H1 (cell line): ENCODE measurements around the gene GPC2.

ENCODE experiments used
- BRCA1 ChIP-seq: IDR thresholded peaks from 2 replicates; pipeline ENCODE4 v1.6.1; 2012; ENCODE audit warnings: low read depth, low read length, improper control_type of control experiment
- CHD1 ChIP-seq: IDR thresholded peaks from 2 replicates; pipeline ENCODE4 v1.6.1; 2012; ENCODE audit warnings: low read depth, low read length, improper control_type of control experiment
- EZH2 ChIP-seq: fragments of 200-600 bp; sonication (generic); IDR thresholded peaks from 2 replicates; pipeline ENCODE4 v1.7.1; 2012; ENCODE audit warnings: low read depth, mild to moderate bottlenecking, moderate library complexity, low read length, inconsistent platforms; ENCODE audit not compliant: severe bottlenecking
- KDM5A ChIP-seq: fragments of 200-600 bp; IDR thresholded peaks from 2 replicates; pipeline ENCODE4 v1.7.1; 2012; ENCODE audit warnings: mild to moderate bottlenecking, low read length, inconsistent platforms, mixed read lengths
- NANOG ChIP-seq: IDR thresholded peaks from 2 replicates; pipeline ENCODE4 v1.6.1; 2011; ENCODE audit warnings: low read length, low read depth, mild to moderate bottlenecking, inconsistent platforms; ENCODE audit not compliant: insufficient read depth, poor library complexity, severe bottlenecking
- POLR2AphosphoS5 ChIP-seq: IDR thresholded peaks from 2 replicates; pipeline ENCODE4 v1.6.1; 2011; ENCODE audit warnings: low read depth, low read length
- RBBP5 ChIP-seq: IDR thresholded peaks from 2 replicates; pipeline ENCODE4 v1.7.1; 2012; ENCODE audit warnings: low read depth, mild to moderate bottlenecking, inconsistent platforms, low read length, moderate library complexity, borderline replicate concordance
- RFX5 ChIP-seq: IDR thresholded peaks from 2 replicates; pipeline ENCODE4 v1.6.1; 2011; ENCODE audit warnings: low read depth, low read length, improper control_type of control experiment, borderline replicate concordance
- RXRA ChIP-seq: IDR thresholded peaks from 2 replicates; pipeline ENCODE4 v1.6.1; 2011; ENCODE audit warnings: low read depth, mild to moderate bottlenecking, low read length, moderate library complexity; ENCODE audit not compliant: insufficient read depth
- SP1 ChIP-seq: IDR thresholded peaks from 2 replicates; pipeline ENCODE4 v1.6.1; 2011; ENCODE audit warnings: low read depth, low read length
- TF ChIP-seq, protein P1 (sequence below), 3 experiments: IDR thresholded peaks; 1 replicate in 2 of 3; 2 replicates in 1 of 3; pipeline versions ENCODE4 v1.5.1 to v1.6.1; 2011; ENCODE audit warnings: low read length in 3 of 3, mild to moderate bottlenecking in 3 of 3, inconsistent platforms in 2 of 3, low read depth in 1 of 3, moderate library complexity in 1 of 3; ENCODE audit not compliant: insufficient read depth in 1 of 3; ENCODE audit errors: control extremely low read depth in 1 of 3

- TF ChIP-seq, protein P1, sequence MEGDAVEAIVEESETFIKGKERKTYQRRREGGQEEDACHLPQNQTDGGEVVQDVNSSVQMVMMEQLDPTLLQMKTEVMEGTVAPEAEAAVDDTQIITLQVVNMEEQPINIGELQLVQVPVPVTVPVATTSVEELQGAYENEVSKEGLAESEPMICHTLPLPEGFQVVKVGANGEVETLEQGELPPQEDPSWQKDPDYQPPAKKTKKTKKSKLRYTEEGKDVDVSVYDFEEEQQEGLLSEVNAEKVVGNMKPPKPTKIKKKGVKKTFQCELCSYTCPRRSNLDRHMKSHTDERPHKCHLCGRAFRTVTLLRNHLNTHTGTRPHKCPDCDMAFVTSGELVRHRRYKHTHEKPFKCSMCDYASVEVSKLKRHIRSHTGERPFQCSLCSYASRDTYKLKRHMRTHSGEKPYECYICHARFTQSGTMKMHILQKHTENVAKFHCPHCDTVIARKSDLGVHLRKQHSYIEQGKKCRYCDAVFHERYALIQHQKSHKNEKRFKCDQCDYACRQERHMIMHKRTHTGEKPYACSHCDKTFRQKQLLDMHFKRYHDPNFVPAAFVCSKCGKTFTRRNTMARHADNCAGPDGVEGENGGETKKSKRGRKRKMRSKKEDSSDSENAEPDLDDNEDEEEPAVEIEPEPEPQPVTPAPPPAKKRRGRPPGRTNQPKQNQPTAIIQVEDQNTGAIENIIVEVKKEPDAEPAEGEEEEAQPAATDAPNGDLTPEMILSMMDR (IDR thresholded peaks at IDR 0.05; ENCODE audit: control extremely low read depth in 1 of 3, insufficient read depth in 1 of 3, low read depth in 1 of 3, low read length in 3 of 3): no peak
- TF ChIP-seq KDM5A (no peak), SP1 (no peak), RBBP5 (no peak), POLR2AphosphoS5 (no peak), EZH2 (no peak), RXRA (no peak), BRCA1 (no peak), RFX5 (no peak), NANOG (no peak), CHD1 (no peak)
These were observed 24.8 kb downstream of the GPC2 start for GRCh38 chr7:100152404-100152803.
